Colonic mucosa (tissue), 4 donors: ENCODE data around the gene MYDGF. TPM values are rescaled to one million over a fixed set of nuclear protein-coding genes. Genes with fewer than 3 reads are reported as not detected.

ENCODE experiments used
- DNase-seq: peaks from one replicate; pipeline ENCODE4 v3.0.0-alpha.2; 2020
- H3K27ac ChIP-seq: fragments of 200-600 bp; one replicate; pipeline ENCODE4 v1.8.0; 2021
- H3K27me3 ChIP-seq: fragments of 200-600 bp; one replicate; pipeline ENCODE4 v1.8.0; 2021
- H3K36me3 ChIP-seq: fragments of 200-600 bp; one replicate; pipeline ENCODE4 v1.8.0; 2021
- H3K4me1 ChIP-seq: fragments of 200-600 bp; one replicate; pipeline ENCODE4 v1.8.0; 2021; ENCODE audit warnings: mild to moderate bottlenecking
- H3K4me3 ChIP-seq: fragments of 200-600 bp; one replicate; pipeline ENCODE4 v1.8.0; 2021
- H3K9ac ChIP-seq, 2 donors: one replicate each; pipeline ENCODE4 v1.7.0; 2013; ENCODE audit warnings: control low read depth in 2 of 2, low read depth in 2 of 2, low read length in 2 of 2
- H3K9me3 ChIP-seq: fragments of 200-600 bp; one replicate; pipeline ENCODE4 v1.8.0; 2021
- intact Hi-C: fragments of 100-400 bp; cut with DNase I; formaldehyde crosslinking; loops from one replicate; pipeline ENCODE4 v1.14.1; 2022
- total RNA-seq, 2 donors: library from RNA; stranded (reverse); fragmentation: NEBNext Ultra II Directional in 1 of 2; extraction: Animal tissue kit (Norgen Biotek cat#: 25700) in 1 of 2; gene quantifications; one replicate each; pipeline ENCODE4 v1.2.1, GENCODE V29; 2021
- TF ChIP-seq, protein P1 (sequence below): fragments of 200-600 bp; IDR thresholded peaks from one replicate; pipeline ENCODE4 v1.8.0; 2022; ENCODE audit warnings: antibody characterized with exemption, mild to moderate bottlenecking
- donor health status: healthy.
- donor health status: DM: no; HTN: no; CAD: no.
- donor health status: DM: no; HTN: no; CAD: no.

MYDGF gene
- total RNA-seq, 2 donors from 2014 or later, result 108 to 182 TPM

DNA sequence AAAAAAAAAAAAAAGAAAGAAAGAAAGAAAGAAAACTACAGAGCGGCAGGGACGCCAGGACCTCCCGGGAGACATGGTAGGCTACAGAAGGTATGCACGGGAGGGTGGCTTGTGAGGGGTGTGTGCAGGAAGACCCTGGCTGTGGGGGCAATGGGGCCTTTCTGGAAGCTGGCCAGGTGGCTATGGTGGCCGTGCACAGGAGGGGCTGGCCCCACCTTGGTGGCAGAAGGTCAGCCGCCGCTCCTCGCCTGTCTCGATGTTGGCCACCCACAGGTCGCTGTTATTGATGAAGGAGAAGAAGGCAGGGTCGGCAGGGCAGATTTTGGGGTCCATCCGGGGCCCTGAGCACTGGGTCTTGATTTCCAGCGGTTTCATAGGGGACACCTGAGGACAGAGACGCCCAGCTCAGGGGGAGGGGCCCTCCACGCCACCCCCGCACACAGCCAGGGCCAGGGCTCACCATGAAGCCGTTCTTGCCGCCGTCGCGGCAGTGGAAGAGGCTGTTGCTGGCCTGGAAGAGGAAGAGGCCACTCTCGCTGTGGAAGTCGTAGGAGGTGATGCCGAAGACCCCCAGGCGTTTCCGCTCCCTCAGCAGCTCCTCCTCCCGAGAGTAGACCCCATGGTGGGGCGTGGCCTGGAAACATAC lies 33.7 kb upstream of the MYDGF start:
- H3K27me3 ChIP-seq, result no peaks in the 10 kb centered on the region
- intact Hi-C loops, result no loop called here
- peaks cover 9% of the 10 kb centered on the region for H3K4me1 ChIP-seq
- H3K4me3 ChIP-seq, result no peak overlapping the region
- no peaks in the 10 kb centered on the region for H3K9me3 ChIP-seq
- no peak overlapping the region for H3K27ac ChIP-seq
- no peak overlapping the region for H3K9ac ChIP-seq
- TF ChIP-seq, protein P1, sequence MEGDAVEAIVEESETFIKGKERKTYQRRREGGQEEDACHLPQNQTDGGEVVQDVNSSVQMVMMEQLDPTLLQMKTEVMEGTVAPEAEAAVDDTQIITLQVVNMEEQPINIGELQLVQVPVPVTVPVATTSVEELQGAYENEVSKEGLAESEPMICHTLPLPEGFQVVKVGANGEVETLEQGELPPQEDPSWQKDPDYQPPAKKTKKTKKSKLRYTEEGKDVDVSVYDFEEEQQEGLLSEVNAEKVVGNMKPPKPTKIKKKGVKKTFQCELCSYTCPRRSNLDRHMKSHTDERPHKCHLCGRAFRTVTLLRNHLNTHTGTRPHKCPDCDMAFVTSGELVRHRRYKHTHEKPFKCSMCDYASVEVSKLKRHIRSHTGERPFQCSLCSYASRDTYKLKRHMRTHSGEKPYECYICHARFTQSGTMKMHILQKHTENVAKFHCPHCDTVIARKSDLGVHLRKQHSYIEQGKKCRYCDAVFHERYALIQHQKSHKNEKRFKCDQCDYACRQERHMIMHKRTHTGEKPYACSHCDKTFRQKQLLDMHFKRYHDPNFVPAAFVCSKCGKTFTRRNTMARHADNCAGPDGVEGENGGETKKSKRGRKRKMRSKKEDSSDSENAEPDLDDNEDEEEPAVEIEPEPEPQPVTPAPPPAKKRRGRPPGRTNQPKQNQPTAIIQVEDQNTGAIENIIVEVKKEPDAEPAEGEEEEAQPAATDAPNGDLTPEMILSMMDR, result no peak
- no peak for DNase-seq
- H3K36me3 ChIP-seq, result peaks cover 8% of the 10 kb centered on the region

DNA sequence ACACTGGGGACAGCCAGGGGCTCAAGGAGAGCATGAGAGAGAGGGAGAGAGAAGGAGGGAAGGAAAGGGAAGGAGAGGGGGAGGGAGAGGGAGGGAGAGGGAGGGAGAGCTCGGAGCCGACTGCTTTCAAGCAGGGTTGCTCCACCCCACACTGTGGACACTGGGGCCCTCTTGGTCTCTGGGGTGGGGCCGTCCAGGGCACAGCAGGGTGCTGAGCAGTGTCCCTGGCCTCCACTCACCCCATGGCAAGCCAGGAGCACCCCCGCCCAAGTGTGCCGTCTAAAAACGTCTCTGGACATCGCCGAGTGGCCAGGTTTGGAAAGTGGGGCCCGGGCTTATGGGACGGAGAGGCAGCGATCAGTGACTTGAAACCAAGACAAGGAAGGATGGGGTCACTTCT lies 32.6 kb upstream of the MYDGF start:
- Histone ChIP-seq H3K4me1 (peaks cover 9% of the 10 kb centered on the region), H3K27ac (no peak overlapping the region), H3K36me3 (peaks cover 8% of the 10 kb centered on the region), H3K4me3 (no peak overlapping the region), H3K27me3 (no peaks in the 10 kb centered on the region), H3K9me3 (no peaks in the 10 kb centered on the region), H3K9ac (no peak overlapping the region)
- intact Hi-C loops, result no loop called here
- TF ChIP-seq, protein P1, result no peak
- DNase-seq, result no peak

DNA sequence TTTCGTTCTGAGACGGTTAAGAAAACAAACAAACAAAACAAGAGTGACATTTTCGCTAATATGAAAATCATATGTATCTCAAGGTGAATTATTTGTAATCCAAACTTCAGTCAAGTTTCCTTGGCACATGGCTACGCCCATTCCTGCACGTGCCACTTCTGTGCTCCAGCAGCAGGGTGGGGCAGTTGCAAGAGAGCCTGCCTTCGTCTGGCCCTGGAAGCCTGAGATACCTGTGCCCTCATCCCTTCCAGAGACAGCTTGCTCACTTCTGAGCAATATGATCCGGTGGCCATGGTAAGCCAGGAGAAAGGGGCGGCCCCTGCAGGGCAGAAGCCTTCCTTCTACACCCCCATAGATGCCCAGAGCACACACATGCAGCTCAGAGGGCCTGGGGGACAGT lies 31.4 kb upstream of the MYDGF start:
- Histone ChIP-seq H3K9me3 (no peaks in the 10 kb centered on the region), H3K27me3 (no peaks in the 10 kb centered on the region), H3K4me3 (no peak overlapping the region), H3K4me1 (peaks cover 9% of the 10 kb centered on the region), H3K36me3 (peaks cover 18% of the 10 kb centered on the region), H3K9ac (no peak overlapping the region), H3K27ac (no peak overlapping the region)
- TF ChIP-seq, protein P1, result no peak
- intact Hi-C loops, result no loop called here
- no peak for DNase-seq

DNA sequence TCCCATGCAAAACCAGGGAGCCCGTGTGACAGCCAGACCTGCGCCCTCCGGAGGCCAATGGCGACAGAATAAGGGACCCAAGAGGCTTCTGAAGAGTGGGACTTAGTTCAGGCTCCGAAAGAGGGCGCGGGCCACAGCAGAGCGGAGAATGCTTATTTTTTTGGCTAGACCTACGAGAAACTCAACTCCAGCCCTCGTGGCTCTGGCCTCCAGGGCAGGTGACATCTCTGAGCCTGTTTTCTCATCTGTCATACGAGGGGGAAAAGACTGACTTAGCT lies 30.5 kb upstream of the MYDGF start:
- TF ChIP-seq, protein P1, result no peak
- no peak overlapping the region for H3K4me3 ChIP-seq
- H3K36me3 ChIP-seq, result peaks cover 18% of the 10 kb centered on the region
- intact Hi-C loops, result no loop called here
- H3K27me3 ChIP-seq, result no peaks in the 10 kb centered on the region
- H3K9me3 ChIP-seq, result no peaks in the 10 kb centered on the region
- no peak overlapping the region for H3K9ac ChIP-seq
- H3K4me1 ChIP-seq, result peaks cover 4% of the 10 kb centered on the region
- H3K27ac ChIP-seq, result no peak overlapping the region
- DNase-seq, result no peak

DNA sequence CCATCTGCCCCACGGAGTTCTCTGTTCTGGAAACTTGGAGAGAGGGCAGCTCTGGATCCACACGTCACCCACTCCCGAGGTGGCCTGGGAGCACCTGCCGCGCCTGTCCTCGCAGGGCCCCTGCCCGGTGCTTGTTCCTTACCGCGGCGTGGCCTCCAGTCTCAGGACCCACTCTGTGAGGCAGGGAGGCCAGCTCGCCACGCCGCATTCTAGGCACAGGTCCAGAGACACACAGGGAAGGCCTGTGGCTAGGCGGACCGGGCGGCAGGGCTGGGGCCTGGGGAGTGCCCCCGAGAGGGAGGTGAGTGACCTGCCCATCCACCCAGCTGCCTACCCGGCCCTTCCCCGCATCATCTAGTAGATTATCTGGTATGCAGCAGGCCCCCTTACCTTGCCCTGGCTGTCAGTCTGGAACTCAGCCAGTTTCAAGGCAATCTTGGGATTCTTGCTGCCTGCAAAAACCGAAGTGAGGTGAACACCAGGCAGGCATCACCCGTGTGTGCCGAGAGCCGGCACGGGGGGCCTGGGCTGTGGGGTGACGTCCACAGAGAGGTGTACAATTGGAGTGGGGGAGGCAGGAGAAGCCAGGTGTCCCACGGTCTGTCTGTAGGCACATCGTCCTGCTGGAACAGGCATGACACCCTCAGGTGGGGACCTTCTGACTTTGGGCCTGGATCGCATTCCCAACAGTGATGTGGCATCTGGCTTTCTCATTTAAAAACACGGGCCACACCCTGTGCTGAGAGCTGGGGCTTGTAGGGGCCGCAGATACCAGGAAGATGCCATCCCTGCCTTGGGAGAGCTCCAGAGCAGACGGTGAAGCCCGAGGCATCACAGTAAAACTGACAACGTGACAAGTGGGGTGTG lies 29.9 kb upstream of the MYDGF start:
- Histone ChIP-seq H3K4me1 (no peaks in the 10 kb centered on the region), H3K4me3 (no peak overlapping the region), H3K27ac (no peak overlapping the region), H3K27me3 (no peaks in the 10 kb centered on the region), H3K36me3 (peaks cover 23% of the 10 kb centered on the region), H3K9me3 (no peaks in the 10 kb centered on the region), H3K9ac (no peak overlapping the region)
- intact Hi-C loops, result no loop called here
- no peak for DNase-seq
- TF ChIP-seq, protein P1, result no peak
